ENCODE measurements around the gene MEGF9.

DNA sequence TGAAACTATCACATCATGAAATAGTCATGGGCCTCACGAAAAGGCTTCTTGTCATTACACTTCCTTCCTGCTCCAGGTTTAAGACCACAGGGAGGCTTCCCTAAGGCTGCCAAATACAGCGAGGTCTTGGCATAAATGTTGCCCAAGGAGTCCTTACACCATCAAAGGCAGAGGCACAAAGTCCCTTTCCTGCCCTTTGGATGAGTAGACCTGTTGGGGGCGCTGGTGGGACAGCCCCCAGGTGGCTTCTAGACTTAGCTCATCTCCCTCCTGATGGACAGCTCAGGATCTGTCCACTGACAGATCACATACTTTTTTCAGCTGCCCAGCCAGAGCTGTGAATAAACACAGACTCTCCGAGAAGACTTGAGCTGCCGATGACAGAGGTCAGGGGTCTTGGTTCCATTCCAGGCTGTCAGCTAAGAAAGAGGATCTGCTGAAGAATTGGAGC is 15.5 kb upstream of the MEGF9 start:
- TF ChIP-seq, protein P1, sequence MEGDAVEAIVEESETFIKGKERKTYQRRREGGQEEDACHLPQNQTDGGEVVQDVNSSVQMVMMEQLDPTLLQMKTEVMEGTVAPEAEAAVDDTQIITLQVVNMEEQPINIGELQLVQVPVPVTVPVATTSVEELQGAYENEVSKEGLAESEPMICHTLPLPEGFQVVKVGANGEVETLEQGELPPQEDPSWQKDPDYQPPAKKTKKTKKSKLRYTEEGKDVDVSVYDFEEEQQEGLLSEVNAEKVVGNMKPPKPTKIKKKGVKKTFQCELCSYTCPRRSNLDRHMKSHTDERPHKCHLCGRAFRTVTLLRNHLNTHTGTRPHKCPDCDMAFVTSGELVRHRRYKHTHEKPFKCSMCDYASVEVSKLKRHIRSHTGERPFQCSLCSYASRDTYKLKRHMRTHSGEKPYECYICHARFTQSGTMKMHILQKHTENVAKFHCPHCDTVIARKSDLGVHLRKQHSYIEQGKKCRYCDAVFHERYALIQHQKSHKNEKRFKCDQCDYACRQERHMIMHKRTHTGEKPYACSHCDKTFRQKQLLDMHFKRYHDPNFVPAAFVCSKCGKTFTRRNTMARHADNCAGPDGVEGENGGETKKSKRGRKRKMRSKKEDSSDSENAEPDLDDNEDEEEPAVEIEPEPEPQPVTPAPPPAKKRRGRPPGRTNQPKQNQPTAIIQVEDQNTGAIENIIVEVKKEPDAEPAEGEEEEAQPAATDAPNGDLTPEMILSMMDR (IDR thresholded peaks at IDR 0.05; ENCODE audit: extremely low read depth in 1 of 2, insufficient read depth in 1 of 2, low read depth in 1 of 2, low read length in 2 of 2), result peak in 1 of 2 donors; percentile 20
- TF ChIP-seq, protein P2, sequence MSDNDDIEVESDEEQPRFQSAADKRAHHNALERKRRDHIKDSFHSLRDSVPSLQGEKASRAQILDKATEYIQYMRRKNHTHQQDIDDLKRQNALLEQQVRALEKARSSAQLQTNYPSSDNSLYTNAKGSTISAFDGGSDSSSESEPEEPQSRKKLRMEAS (IDR thresholded peaks at IDR 0.05; ENCODE audit: insufficient read depth, insufficient read length), result no peak
- TF ChIP-seq POLR2A (IDR thresholded peaks at IDR 0.05; ENCODE audit: low read depth, low read length) (no peak), POLR2AphosphoS5 (IDR thresholded peaks at IDR 0.05; ENCODE audit: insufficient read depth, low read depth, low read length) (no peak), EZH2 (IDR thresholded peaks at IDR 0.05; ENCODE audit: borderline replicate concordance, low read depth, low read length, severe bottlenecking) (no peak), JUN (IDR thresholded peaks at IDR 0.05; ENCODE audit: borderline replicate concordance, insufficient read depth, insufficient read length, low read depth) (no peak), MYC (IDR thresholded peaks at IDR 0.05; ENCODE audit: low read depth, low read length) (no peak), GATA2 (IDR thresholded peaks at IDR 0.05; ENCODE audit: insufficient read depth, insufficient read length, low read depth, low read length) (no peak), FOS (IDR thresholded peaks at IDR 0.05; ENCODE audit: borderline replicate concordance, insufficient read depth, low read length) (no peak)
